Rectal smooth muscle tissue (tissue), 1 donor: ENCODE results near the gene CCHCR1.

Experiments used
- H3K27ac ChIP-seq: one replicate; pipeline ENCODE4 v1.7.0; 2013; ENCODE audit warnings: low read depth, low read length, inconsistent platforms
- H3K27me3 ChIP-seq: one replicate; pipeline ENCODE4 v1.7.0; 2013; ENCODE audit warnings: low read length; ENCODE audit not compliant: control insufficient read depth, insufficient read depth
- H3K36me3 ChIP-seq: one replicate; pipeline ENCODE4 v1.7.0; 2013; ENCODE audit warnings: low read length; ENCODE audit not compliant: control insufficient read depth, insufficient read depth
- H3K4me1 ChIP-seq: one replicate; pipeline ENCODE4 v1.7.0; 2013; ENCODE audit warnings: low read length; ENCODE audit not compliant: control insufficient read depth, insufficient read depth
- H3K4me3 ChIP-seq: one replicate; pipeline ENCODE4 v1.7.0; 2013; ENCODE audit warnings: low read length
- H3K9ac ChIP-seq: one replicate; pipeline ENCODE4 v1.7.0; 2013; ENCODE audit warnings: low read length

The CCHCR1 gene

DNA sequence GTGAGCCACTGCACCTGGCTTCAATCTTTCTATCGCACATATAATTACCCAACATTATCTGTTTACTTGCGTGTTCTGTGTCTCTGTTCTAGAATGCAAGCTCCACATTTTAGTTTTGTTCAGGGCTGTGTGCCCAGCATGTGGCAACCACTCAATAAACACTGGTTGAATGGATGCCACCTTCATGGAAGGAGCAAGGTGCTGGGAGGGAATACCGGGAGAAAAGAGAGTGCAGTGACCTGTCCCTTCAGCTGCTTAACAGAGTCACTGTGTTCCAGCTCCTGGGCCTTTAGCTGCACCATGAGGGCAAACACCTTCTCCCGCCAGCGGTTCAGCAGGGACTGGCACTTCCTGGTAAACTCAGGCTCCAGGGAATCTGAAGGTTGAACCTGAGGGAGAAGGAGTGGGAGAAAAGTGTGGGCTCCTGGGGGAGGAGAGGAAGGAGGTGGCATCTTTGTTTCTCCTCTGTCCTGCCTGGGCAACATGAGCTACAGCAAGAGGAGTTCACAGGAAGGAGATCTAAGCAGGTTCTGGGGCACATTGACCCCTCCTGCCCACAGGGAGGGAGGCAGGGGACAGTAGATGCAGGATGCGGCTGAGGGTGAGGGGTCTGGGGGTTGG lies 7.7 kb downstream of the CCHCR1 start:
- Histone ChIP-seq H3K36me3 (peaks cover 16% of the 10 kb centered on the region), H3K4me3 (no peak overlapping the region), H3K27ac (no peak overlapping the region), H3K4me1 (no peaks in the 10 kb centered on the region), H3K9ac (no peak overlapping the region), H3K27me3 (no peaks in the 10 kb centered on the region)

GRCh38 chr6:31145386-31145785 lies 12.2 kb downstream of the CCHCR1 start:
- Histone ChIP-seq H3K36me3 (peaks cover 12% of the 10 kb centered on the region), H3K4me3 (no peak overlapping the region), H3K4me1 (peaks cover 8% of the 10 kb centered on the region), H3K27ac (no peak overlapping the region), H3K9ac (no peak overlapping the region), H3K27me3 (no peaks in the 10 kb centered on the region)

- Histone ChIP-seq H3K4me3 (no peak overlapping the region), H3K27me3 (no peaks in the 10 kb centered on the region), H3K4me1 (peaks cover 8% of the 10 kb centered on the region), H3K27ac (no peak overlapping the region), H3K9ac (no peak overlapping the region), H3K36me3 (peaks cover 9% of the 10 kb centered on the region)
These were observed 12.6 kb downstream of the CCHCR1 start for GRCh38 chr6:31144970-31145340.

DNA sequence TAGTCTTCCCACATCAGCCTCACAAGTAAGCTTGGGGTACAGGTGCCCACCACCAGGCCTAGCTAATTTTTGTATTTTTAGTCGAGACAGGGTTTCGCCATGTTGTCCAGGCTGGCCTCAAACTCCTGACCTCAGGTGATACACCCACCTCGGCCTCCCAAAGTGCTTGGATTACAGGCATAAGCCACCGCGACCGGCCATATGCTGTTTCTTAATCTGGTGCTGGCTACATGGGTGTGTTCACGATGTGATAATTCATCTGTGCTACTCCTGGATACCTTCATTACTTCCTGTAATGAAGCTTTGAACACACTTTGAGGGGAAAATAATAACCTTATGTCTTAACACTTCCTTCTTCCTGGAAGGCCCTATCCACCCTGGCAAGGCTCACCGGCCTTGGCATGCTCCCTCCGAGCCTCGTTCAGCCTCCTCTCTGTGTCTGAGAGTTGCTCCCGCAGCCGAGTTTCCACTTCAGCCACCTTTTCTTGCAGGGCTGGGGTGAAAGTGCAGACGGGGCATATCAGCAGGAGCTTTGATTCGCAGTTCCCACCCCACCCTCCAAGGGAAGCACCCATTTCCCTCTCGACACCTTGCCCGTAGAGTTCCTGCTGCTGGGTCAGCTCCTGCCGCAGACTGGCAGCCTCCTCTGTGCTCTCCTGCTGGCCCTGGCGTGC lies 13.2 kb downstream of the CCHCR1 start:
- H3K9ac ChIP-seq = no peak overlapping the region
- no peak overlapping the region for H3K27ac ChIP-seq
- no peaks in the 10 kb centered on the region for H3K27me3 ChIP-seq

GRCh38 chr6:31143148-31143547 lies 14.5 kb downstream of the CCHCR1 start:
- Histone ChIP-seq H3K4me3 (no peak overlapping the region), H3K27me3 (no peaks in the 10 kb centered on the region), H3K27ac (peak overlapping the region; percentile 33), H3K9ac (no peak overlapping the region), H3K36me3 (peaks cover 3% of the 10 kb centered on the region), H3K4me1 (peaks cover 8% of the 10 kb centered on the region)

More for the DNA sequence above, 13.2 kb downstream of the CCHCR1 start:
- Histone ChIP-seq H3K36me3 (peaks cover 5% of the 10 kb centered on the region), H3K4me1 (peaks cover 8% of the 10 kb centered on the region), H3K4me3 (no peak overlapping the region)

DNA sequence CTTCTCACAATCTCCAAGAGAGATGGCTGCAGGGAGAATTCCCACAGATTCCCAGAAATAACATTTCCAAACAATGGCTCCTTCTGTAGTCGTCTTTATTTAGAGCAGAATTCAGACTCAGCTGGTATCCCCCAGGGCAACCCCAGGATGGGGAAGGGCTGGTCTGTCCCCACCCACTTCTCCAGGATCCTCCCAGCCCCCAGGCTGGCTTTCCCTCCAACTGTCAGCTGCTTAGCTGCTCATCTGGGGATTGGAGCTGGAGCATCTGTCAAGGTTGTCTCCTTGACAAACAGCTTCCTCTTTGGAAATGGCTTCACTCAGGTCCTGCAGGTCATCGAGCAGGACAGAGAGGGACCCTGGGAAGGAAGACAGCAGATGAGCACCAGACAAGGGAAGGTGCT lies 15.2 kb downstream of the CCHCR1 start:
- Histone ChIP-seq H3K9ac (no peak overlapping the region), H3K4me3 (no peak overlapping the region), H3K36me3 (peaks cover 3% of the 10 kb centered on the region), H3K27me3 (no peaks in the 10 kb centered on the region), H3K4me1 (peaks cover 8% of the 10 kb centered on the region), H3K27ac (no peak overlapping the region)

GRCh38 chr6:31140643-31141042 lies 17.0 kb downstream of the CCHCR1 start:
- Histone ChIP-seq H3K4me3 (no peak overlapping the region), H3K4me1 (peaks cover 8% of the 10 kb centered on the region), H3K27ac (no peak overlapping the region), H3K9ac (no peak overlapping the region), H3K36me3 (peaks cover 3% of the 10 kb centered on the region), H3K27me3 (no peaks in the 10 kb centered on the region)

- Histone ChIP-seq H3K4me1 (peaks cover 8% of the 10 kb centered on the region), H3K4me3 (no peak overlapping the region), H3K9ac (no peak overlapping the region), H3K27me3 (no peaks in the 10 kb centered on the region), H3K27ac (no peak overlapping the region), H3K36me3 (peaks cover 3% of the 10 kb centered on the region)
These were observed 18.0 kb downstream of the CCHCR1 start for GRCh38 chr6:31139599-31139998.

- H3K36me3 ChIP-seq = peaks cover 3% of the 10 kb centered on the region
- no peak within 1 kb of the TSS for H3K4me3 ChIP-seq
- H3K27ac ChIP-seq = no peak within 1 kb of the TSS
- H3K27me3 ChIP-seq = no peaks in the 10 kb centered on the region
- H3K4me1 ChIP-seq = peaks cover 8% of the 10 kb centered on the region
- H3K9ac ChIP-seq = no peak within 1 kb of the TSS
These were observed 18.6 kb downstream of the CCHCR1 start, which contains the start of gene PSORS1C2 for GRCh38 chr6:31138982-31139381. Gene PSORS1C2, minus strand, starts transcription at chr6:31139066. Its CDS starts 40 bp downstream, at chr6:31139026.

DNA sequence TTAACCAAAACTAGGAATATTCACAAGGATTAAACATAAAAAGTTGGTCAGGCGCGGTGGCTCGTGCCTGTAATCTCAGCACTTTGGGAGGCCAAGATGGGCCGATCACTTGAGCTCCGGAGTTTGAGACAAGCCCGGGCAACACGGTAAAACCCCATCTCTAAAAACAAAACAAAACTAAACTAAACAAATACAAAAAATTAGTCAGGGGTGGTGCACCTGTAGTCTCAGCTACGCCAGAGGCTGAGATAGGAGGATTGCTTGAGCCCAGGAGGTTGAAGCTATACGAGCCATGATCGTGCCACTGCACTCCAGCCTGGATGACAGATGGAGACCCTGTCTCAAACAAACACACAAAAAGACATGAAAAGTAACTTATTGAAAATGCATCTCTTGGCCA lies 21.9 kb downstream of the CCHCR1 start:
- Histone ChIP-seq H3K4me1 (no peaks in the 10 kb centered on the region), H3K36me3 (no peaks in the 10 kb centered on the region), H3K27ac (no peak overlapping the region), H3K4me3 (no peak overlapping the region), H3K9ac (no peak overlapping the region), H3K27me3 (no peaks in the 10 kb centered on the region)

- Histone ChIP-seq H3K27me3 (no peaks in the 10 kb centered on the region), H3K4me1 (no peaks in the 10 kb centered on the region), H3K27ac (no peak overlapping the region), H3K4me3 (no peak overlapping the region), H3K9ac (no peak overlapping the region), H3K36me3 (no peaks in the 10 kb centered on the region)
These were observed 24.8 kb downstream of the CCHCR1 start for GRCh38 chr6:31132806-31133205.

- no peaks in the 10 kb centered on the region for H3K4me1 ChIP-seq
- H3K27ac ChIP-seq = no peak overlapping the region
- no peak overlapping the region for H3K4me3 ChIP-seq
- no peaks in the 10 kb centered on the region for H3K27me3 ChIP-seq
- H3K36me3 ChIP-seq = no peaks in the 10 kb centered on the region
- no peak overlapping the region for H3K9ac ChIP-seq
These were observed 26.0 kb downstream of the CCHCR1 start for GRCh38 chr6:31131595-31131994.

GRCh38 chr6:31130751-31131150 lies 26.9 kb downstream of the CCHCR1 start:
- no peaks in the 10 kb centered on the region for H3K27me3 ChIP-seq
- H3K27ac ChIP-seq = no peak overlapping the region
- H3K36me3 ChIP-seq = no peaks in the 10 kb centered on the region
- no peak overlapping the region for H3K9ac ChIP-seq
- H3K4me1 ChIP-seq = no peaks in the 10 kb centered on the region
- H3K4me3 ChIP-seq = no peak overlapping the region
